Activated CD4-positive, alpha-beta T cell treated with anti-CD3 and anti-CD28 coated beads, Interleukin-2, amount 10 ng/mL, durations not matched to agents 7 days and 5 days (primary cell): ENCODE data around the gene PSEN1. TPM values are rescaled to one million over a fixed set of nuclear protein-coding genes. Genes with fewer than 3 reads are reported as not detected.
A peak's percentile ranks its signal among the peaks of the same experiment; 100 is the strongest.
"Not testable (repeated sequence)": the region's sequence is repeated elsewhere in the genome, so short reads cannot be mapped to it uniquely, and the experiment has no call there.

Experiments
- CTCF ChIA-PET: fragments of 350-600 bp; sonication (Branson Sonifier 250); formaldehyde crosslinking; loops from one replicate; lab custom pipeline; 2021; ENCODE audit warnings: antibody characterized with exemption; lab: Charles Lee
- POLR2A ChIA-PET: fragments of 350-600 bp; sonication (Branson Sonifier 250); formaldehyde crosslinking; loops from one replicate; lab custom pipeline; 2021; ENCODE audit warnings: antibody characterized with exemption; lab: Charles Lee
- DNase-seq: peaks from one replicate; pipeline ENCODE4 v3.0.0-alpha.2; 2020
- H3K27ac Mint-ChIP-seq: one replicate; pipeline ENCODE4 v1.8.0; 2021; ENCODE audit warnings: mild to moderate bottlenecking, moderate library complexity, mixed read lengths
- H3K27me3 Mint-ChIP-seq: one replicate; pipeline ENCODE4 v1.8.0; 2021; ENCODE audit warnings: mixed read lengths
- H3K36me3 Mint-ChIP-seq: one replicate; pipeline ENCODE4 v1.8.0; 2021; ENCODE audit warnings: low read depth, mixed read lengths
- H3K4me1 Mint-ChIP-seq: one replicate; pipeline ENCODE4 v1.8.0; 2021; ENCODE audit warnings: mixed read lengths
- H3K4me3 Mint-ChIP-seq: one replicate; pipeline ENCODE4 v1.8.0; 2021; ENCODE audit warnings: mild to moderate bottlenecking, moderate library complexity, mixed read lengths
- H3K9me3 Mint-ChIP-seq: one replicate; pipeline ENCODE4 v1.8.0; 2021; ENCODE audit warnings: mixed read lengths
- total RNA-seq, 2 experiments: library from RNA; stranded (reverse); gene quantifications; one replicate each; pipeline ENCODE4 v1.2.3, GENCODE V29; 2021

The PSEN1 gene
- total RNA-seq, 2 experiments from 2014 or later, result 41.9 to 44.3 TPM

GRCh38 chr14:73168691-73169090 is 32.4 kb downstream of the PSEN1 start:
- H3K4me1 Mint-ChIP-seq, result no peaks in the 10 kb centered on the region
- ChIA-PET POLR2A (no interaction called here), CTCF (interaction anchor here (0.6 kb wide), 1 partner anchor 76 kb away, joined by 4 read pairs; no protein-coding TSS in a partner anchor)
- H3K4me3 Mint-ChIP-seq, result no peak overlapping the region
- no peaks in the 10 kb centered on the region for H3K9me3 Mint-ChIP-seq
- no peaks in the 10 kb centered on the region for H3K27me3 Mint-ChIP-seq
- peaks cover 43% of the 10 kb centered on the region for H3K36me3 Mint-ChIP-seq
- no peak overlapping the region for H3K27ac Mint-ChIP-seq
- no peak for DNase-seq

GRCh38 chr14:73169855-73170254 is 33.5 kb downstream of the PSEN1 start:
- POLR2A ChIA-PET, H3K27me3 Mint-ChIP-seq, H3K4me1 Mint-ChIP-seq, H3K9me3 Mint-ChIP-seq, DNase-seq, CTCF ChIA-PET, H3K27ac Mint-ChIP-seq, H3K4me3 Mint-ChIP-seq: not testable (repeated sequence)
- peaks cover 42% of the 10 kb centered on the region for H3K36me3 Mint-ChIP-seq

DNA sequence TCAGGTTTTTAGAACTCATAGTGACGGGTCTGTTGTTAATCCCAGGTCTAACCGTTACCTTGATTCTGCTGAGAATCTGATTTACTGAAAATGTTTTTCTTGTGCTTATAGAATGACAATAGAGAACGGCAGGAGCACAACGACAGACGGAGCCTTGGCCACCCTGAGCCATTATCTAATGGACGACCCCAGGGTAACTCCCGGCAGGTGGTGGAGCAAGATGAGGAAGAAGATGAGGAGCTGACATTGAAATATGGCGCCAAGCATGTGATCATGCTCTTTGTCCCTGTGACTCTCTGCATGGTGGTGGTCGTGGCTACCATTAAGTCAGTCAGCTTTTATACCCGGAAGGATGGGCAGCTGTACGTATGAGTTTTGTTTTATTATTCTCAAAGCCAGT is 34.4 kb downstream of the PSEN1 start:
- Mint-ChIP-seq H3K36me3 (peaks cover 42% of the 10 kb centered on the region), H3K27ac (no peak overlapping the region), H3K9me3 (no peaks in the 10 kb centered on the region), H3K27me3 (no peaks in the 10 kb centered on the region), H3K4me1 (no peaks in the 10 kb centered on the region), H3K4me3 (no peak overlapping the region)
- ChIA-PET CTCF (no interaction called here), POLR2A (no interaction called here)
- DNase-seq, result no peak

DNA sequence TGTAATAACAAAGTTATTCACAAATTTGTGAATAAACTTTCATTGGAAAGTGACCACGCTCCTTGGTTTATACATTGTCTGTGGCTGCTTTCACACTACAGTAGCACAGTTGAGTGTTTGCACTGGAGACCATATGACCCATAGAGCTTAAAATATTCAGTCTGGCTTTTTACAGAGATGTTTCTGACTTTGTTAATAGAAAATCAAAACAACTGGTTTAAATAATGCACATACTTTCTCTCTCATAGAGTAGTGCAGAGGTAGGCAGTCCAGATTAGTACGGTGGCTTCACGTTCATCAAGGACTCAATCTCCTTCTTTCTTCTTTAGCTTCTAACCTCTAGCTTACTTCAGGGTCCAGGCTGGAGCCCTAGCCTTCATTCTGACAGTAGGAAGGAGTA is 36.2 kb downstream of the PSEN1 start:
- H3K4me3 Mint-ChIP-seq, result no peak overlapping the region

DNA sequence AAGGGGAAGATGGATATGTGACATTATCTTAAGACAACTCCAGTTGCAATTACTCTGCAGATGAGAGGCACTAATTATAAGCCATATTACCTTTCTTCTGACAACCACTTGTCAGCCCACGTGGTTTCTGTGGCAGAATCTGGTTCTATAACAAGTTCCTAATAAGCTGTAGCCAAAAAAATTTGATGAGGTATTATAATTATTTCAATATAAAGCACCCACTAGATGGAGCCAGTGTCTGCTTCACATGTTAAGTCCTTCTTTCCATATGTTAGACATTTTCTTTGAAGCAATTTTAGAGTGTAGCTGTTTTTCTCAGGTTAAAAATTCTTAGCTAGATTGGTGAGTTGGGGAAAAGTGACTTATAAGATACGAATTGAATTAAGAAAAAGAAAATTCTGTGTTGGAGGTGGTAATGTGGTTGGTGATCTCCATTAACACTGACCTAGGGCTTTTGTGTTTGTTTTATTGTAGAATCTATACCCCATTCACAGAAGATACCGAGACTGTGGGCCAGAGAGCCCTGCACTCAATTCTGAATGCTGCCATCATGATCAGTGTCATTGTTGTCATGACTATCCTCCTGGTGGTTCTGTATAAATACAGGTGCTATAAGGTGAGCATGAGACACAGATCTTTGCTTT is 36.9 kb downstream of the PSEN1 start:
- ChIA-PET CTCF (interaction anchor here (0.6 to 1.1 kb wide), 6 partner anchors 9 to 659 kb away, joined by 3 to 4 read pairs (median 3); no protein-coding TSS in a partner anchor), POLR2A (no interaction called here)
- DNase-seq, result peak; percentile 19
- no peak overlapping the region for H3K4me3 Mint-ChIP-seq
- no peaks in the 10 kb centered on the region for H3K4me1 Mint-ChIP-seq
- no peaks in the 10 kb centered on the region for H3K9me3 Mint-ChIP-seq
- no peak overlapping the region for H3K27ac Mint-ChIP-seq
- H3K36me3 Mint-ChIP-seq, result peaks cover 54% of the 10 kb centered on the region
- no peaks in the 10 kb centered on the region for H3K27me3 Mint-ChIP-seq

More for the DNA sequence above, 36.2 kb downstream of the PSEN1 start:
- DNase-seq, result no peak
- ChIA-PET POLR2A (no interaction called here), CTCF (interaction anchor here (0.9 to 1.1 kb wide), 3 partner anchors 9 to 659 kb away, joined by 3 read pairs; no protein-coding TSS in a partner anchor)
- Mint-ChIP-seq H3K9me3 (no peaks in the 10 kb centered on the region), H3K4me1 (no peaks in the 10 kb centered on the region), H3K27me3 (no peaks in the 10 kb centered on the region), H3K36me3 (peaks cover 50% of the 10 kb centered on the region), H3K27ac (no peak overlapping the region)

DNA sequence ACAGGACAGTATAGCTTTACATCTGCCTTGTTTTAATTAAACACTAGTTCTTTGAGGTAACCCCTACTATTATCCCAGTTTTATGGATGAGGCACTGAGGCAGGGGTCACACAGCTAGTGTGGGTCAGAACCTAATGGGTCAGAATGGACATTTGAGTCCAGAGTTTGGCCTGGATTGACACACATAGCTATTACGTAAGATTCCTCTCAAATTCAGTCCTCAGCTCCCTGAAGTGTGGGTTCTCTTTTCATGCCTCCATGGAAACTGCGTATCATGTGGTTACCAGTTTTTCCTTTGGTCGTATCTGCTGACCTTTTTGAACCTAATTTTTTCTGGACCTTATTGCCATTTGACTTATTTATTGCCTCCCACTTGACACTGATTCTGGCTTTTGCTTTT is 40.4 kb downstream of the PSEN1 start:
- ChIA-PET POLR2A (no interaction called here), CTCF (interaction anchor here (1.6 kb wide), 1 partner anchor 15 kb away, joined by 3 read pairs; no protein-coding TSS in a partner anchor)
- H3K4me3 Mint-ChIP-seq, result no peak overlapping the region
- H3K27me3 Mint-ChIP-seq, result no peaks in the 10 kb centered on the region
- peaks cover 6% of the 10 kb centered on the region for H3K4me1 Mint-ChIP-seq
- peaks cover 35% of the 10 kb centered on the region for H3K36me3 Mint-ChIP-seq
- no peaks in the 10 kb centered on the region for H3K9me3 Mint-ChIP-seq
- no peak overlapping the region for H3K27ac Mint-ChIP-seq
- DNase-seq, result no peak

- POLR2A ChIA-PET, result no interaction called here
- Mint-ChIP-seq H3K27me3 (no peaks in the 10 kb centered on the region), H3K27ac (no peak overlapping the region), H3K4me1 (peaks cover 6% of the 10 kb centered on the region), H3K9me3 (no peaks in the 10 kb centered on the region), H3K36me3 (peaks cover 20% of the 10 kb centered on the region), H3K4me3 (no peak overlapping the region)
- no peak for DNase-seq
- CTCF ChIA-PET, result no interaction called here
Measured at GRCh38 chr14:73180385-73180805, 44.1 kb downstream of the PSEN1 start.

DNA sequence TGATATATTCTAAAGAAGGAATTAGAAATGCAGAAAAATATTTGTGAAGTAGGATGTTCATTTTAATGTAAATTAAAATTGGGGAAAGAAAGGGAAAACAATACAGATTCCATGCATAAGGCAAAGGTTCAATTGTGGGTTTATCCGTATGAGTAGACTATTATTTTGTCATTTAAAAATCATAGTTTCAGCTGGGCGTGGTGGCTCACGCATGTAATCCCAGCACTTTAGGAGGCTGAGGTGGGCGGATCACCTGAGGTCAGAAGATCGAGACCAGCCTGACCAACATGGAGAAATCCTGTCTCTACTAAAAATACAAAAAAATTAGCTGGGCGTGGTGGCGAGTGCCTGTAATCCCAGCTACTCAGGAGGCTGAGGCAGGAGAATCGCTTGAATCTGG is 44.7 kb downstream of the PSEN1 start:
- H3K36me3 Mint-ChIP-seq, result peaks cover 17% of the 10 kb centered on the region
- not testable (repeated sequence) for H3K27ac Mint-ChIP-seq

DNA sequence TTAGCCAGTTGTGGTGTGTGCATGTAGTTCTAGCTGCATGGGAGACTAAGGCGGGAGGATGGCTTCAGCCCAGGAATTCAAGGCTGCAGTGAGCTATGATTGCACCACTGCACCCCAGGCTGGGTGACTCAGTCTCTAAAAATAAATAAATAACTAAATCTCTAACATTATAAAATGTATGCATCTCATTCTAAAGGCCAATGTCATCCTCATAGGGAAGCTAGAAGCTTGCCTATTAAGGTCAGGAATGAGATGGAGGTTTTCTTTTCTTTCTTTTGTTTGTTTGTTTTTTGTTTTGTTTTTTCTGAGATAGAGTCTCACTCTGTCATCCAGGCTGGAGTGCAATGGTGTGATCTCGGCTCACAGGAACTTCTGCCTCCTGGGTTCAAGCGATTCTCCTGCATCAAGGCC is 52.2 kb downstream of the PSEN1 start:
- no peak for DNase-seq
- no peaks in the 10 kb centered on the region for H3K27me3 Mint-ChIP-seq
- no peak overlapping the region for H3K27ac Mint-ChIP-seq
- no peaks in the 10 kb centered on the region for H3K9me3 Mint-ChIP-seq
- CTCF ChIA-PET, result interaction anchor here (1.8 kb wide), 1 partner anchor 20 kb away, joined by 4 read pairs; no protein-coding TSS in a partner anchor
- H3K36me3 Mint-ChIP-seq, result peaks cover 26% of the 10 kb centered on the region
- H3K4me1 Mint-ChIP-seq, result no peaks in the 10 kb centered on the region
- POLR2A ChIA-PET, result no interaction called here
- no peak overlapping the region for H3K4me3 Mint-ChIP-seq

More for the DNA sequence above, 44.7 kb downstream of the PSEN1 start:
- CTCF ChIA-PET, DNase-seq, POLR2A ChIA-PET, H3K9me3 Mint-ChIP-seq, H3K4me1 Mint-ChIP-seq, H3K4me3 Mint-ChIP-seq, H3K27me3 Mint-ChIP-seq: not testable (repeated sequence)

- no peaks in the 10 kb centered on the region for H3K27me3 Mint-ChIP-seq
- peaks cover 30% of the 10 kb centered on the region for H3K36me3 Mint-ChIP-seq
- no peak for DNase-seq
- no peaks in the 10 kb centered on the region for H3K9me3 Mint-ChIP-seq
- H3K4me1 Mint-ChIP-seq, result no peaks in the 10 kb centered on the region
- no peak overlapping the region for H3K4me3 Mint-ChIP-seq
- ChIA-PET CTCF (interaction anchor here (0.7 to 1.8 kb wide), 2 partner anchors 19 to 1605 kb away, joined by 3 to 4 read pairs; no protein-coding TSS in a partner anchor), POLR2A (no interaction called here)
- no peak overlapping the region for H3K27ac Mint-ChIP-seq
Measured at GRCh38 chr14:73189651-73190050, 53.3 kb downstream of the PSEN1 start.

DNA sequence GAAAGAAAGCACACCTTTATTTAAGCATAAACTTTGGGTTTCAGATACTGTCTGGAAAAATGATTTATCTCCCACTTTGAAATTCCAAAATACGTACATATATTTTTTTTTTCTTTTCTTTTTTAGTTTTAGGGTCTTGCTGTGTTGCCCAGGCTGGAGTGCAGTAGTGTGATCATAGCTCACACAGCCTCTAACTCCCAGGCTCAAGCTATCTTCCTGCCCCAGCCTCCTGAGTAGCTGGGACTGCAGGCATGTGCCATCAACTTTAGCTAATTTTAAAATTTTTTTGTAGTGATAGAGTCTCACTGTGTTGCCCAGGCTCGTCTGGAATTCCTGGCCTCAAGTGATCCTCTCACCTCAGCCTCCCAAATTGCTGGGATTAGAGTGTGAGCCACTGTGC is 55.1 kb downstream of the PSEN1 start:
- H3K4me1 Mint-ChIP-seq, result no peaks in the 10 kb centered on the region
- peaks cover 42% of the 10 kb centered on the region for H3K36me3 Mint-ChIP-seq
- no peaks in the 10 kb centered on the region for H3K9me3 Mint-ChIP-seq
- H3K27me3 Mint-ChIP-seq, result no peaks in the 10 kb centered on the region
- no peak overlapping the region for H3K4me3 Mint-ChIP-seq
- no peak for DNase-seq
- no peak overlapping the region for H3K27ac Mint-ChIP-seq
- ChIA-PET CTCF (interaction anchor here (0.9 kb wide), 1 partner anchor 15 kb away, joined by 3 read pairs; no protein-coding TSS in a partner anchor), POLR2A (no interaction called here)

GRCh38 chr14:73194306-73194705 is 58.0 kb downstream of the PSEN1 start:
- H3K4me3 Mint-ChIP-seq, DNase-seq, H3K27me3 Mint-ChIP-seq, CTCF ChIA-PET, POLR2A ChIA-PET, H3K9me3 Mint-ChIP-seq, H3K4me1 Mint-ChIP-seq, H3K27ac Mint-ChIP-seq: not testable (repeated sequence)
- H3K36me3 Mint-ChIP-seq, result peaks cover 45% of the 10 kb centered on the region

DNA sequence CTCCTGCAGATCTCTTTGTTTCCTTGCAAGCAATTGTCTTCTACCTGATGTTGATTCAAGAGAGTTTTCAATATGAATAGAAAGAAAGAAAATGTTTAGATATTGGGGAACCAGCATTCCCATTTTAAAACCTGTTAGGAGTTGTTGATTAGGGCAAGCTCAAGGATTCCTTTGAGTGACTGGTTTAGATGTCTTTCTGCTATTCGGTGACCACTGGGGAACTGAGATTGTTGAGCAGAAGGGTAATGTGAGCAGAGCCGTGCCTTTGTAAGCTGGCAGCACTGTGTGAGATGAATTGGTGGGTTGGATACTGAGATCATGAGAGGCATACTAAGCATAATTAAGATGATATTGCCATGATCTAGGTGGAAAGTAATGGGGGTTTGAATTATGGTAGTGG is 61.9 kb downstream of the PSEN1 start:
- ChIA-PET POLR2A (no interaction called here), CTCF (no interaction called here)
- Mint-ChIP-seq H3K9me3 (no peaks in the 10 kb centered on the region), H3K36me3 (peaks cover 55% of the 10 kb centered on the region), H3K4me1 (no peaks in the 10 kb centered on the region), H3K4me3 (no peak overlapping the region), H3K27ac (no peak overlapping the region), H3K27me3 (no peaks in the 10 kb centered on the region)
- no peak for DNase-seq
